Measurements from ENCODE around the gene RUBCN. TPM values are rescaled to one million over a fixed set of nuclear protein-coding genes. Genes with fewer than 3 reads are reported as not detected.
A peak's percentile ranks its signal among the peaks of the same experiment; 100 is the strongest.
"Not testable (repeated sequence)": the region's sequence is repeated elsewhere in the genome, so short reads cannot be mapped to it uniquely, and the experiment has no call there.

The RUBCN gene
- total and polyA plus RNA-seq, 9 of the 15 experiments (the other 6 are each of a cell fraction or from before 2014, with no cell fraction given), result 8.4 to 24.0 (median 11.9) TPM

DNA sequence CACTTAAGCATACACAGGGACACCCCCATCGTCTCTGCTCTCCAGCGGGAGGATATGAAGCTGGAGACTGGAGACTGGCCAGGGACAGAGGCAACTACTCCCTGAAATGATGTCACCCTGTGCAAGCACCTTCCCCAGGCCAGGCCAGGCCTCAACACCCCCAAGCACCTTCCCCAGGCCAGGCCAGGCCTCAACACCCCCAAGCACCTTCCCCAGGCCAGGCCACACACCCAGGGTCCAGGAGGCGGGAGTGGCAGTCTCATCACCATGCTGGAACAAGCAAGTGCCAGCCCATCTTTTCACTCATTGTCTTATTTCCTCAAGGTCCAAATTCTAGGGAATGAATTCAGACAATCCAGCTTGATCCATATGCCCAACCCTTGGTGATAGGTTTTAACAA, 69.4 kb downstream of the RUBCN start:
- H3K9me1 ChIP-seq (ENCODE audit: control insufficient read depth, insufficient read depth, low read length); H2AFZ ChIP-seq (ENCODE audit: low read depth, low read length); DNase-seq (ENCODE audit: extremely low read depth in 1 of 4, low spot score in 3 of 4); H3K9ac ChIP-seq (ENCODE audit: insufficient read depth in 1 of 2, low read depth in 2 of 2, low read length in 2 of 2); FAIRE-seq; H3K4me2 ChIP-seq (ENCODE audit: insufficient read depth, low read length); POLR2A ChIA-PET; H3K4me3 ChIP-seq; in situ Hi-C loops (cut with MboI); H3K27ac ChIP-seq (ENCODE audit: extremely low read depth, low read depth, low read length); BruUV-seq (replicated peaks); H3K27me3 ChIP-seq (ENCODE audit: control insufficient read depth in 2 of 2, insufficient read depth in 2 of 2, low read length in 2 of 2); H3K9me3 ChIP-seq (replicated peaks; ENCODE audit: control insufficient read depth, insufficient read depth, low read depth, low read length); CTCF ChIA-PET (ENCODE audit: low intra/inter-chr PET ratio); H3K79me2 ChIP-seq (ENCODE audit: control insufficient read depth, insufficient read depth, low read length); H4K20me1 ChIP-seq (replicated peaks; ENCODE audit: control insufficient read depth, insufficient read depth, low read length); H3K36me3 ChIP-seq (ENCODE audit: control insufficient read depth, insufficient read depth, low read length): not testable (repeated sequence)
- H3K4me1 ChIP-seq (replicated peaks in 1 of 2; ENCODE audit: control insufficient read depth in 2 of 2, insufficient read depth in 2 of 2, low read length in 2 of 2), result peaks cover 10 to 12% of the 10 kb centered on the region in 2 experiments; a peak in 4 of 5 replicates
- 80% methylated on average over 1 of the region's 3 CpGs for WGBS (ENCODE audit: insufficient coverage, low coverage, missing lambda C conversion rate)
- peak; percentile 68 for TF ChIP-seq L3MBTL2 (IDR thresholded peaks at IDR 0.05)
- TF ChIP-seq CTBP1 (IDR thresholded peaks at IDR 0.05; ENCODE audit: borderline replicate concordance), result 0 out of 2 replicates have a peak, but pooled peaks have one; percentile 30
- peak; percentile 19; the same call in 1 of the 2 replicates for TF ChIP-seq CXXC5 (CRISPR knock-in tag; IDR thresholded peaks at IDR 0.05)
- peak; percentile 44; the same call in 1 of the 2 replicates for TF ChIP-seq SMAD4 (CRISPR knock-in tag; conservative IDR thresholded peaks at IDR 0.05)
- TF ChIP-seq, protein P1, sequence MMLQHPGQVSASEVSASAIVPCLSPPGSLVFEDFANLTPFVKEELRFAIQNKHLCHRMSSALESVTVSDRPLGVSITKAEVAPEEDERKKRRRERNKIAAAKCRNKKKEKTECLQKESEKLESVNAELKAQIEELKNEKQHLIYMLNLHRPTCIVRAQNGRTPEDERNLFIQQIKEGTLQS (IDR thresholded peaks at IDR 0.05), result peak; percentile 68
- TF ChIP-seq, protein P1 (CRISPR knock-in tag; conservative IDR thresholded peaks at IDR 0.05), result not testable (repeated sequence)
- ATAC-seq, result 0 out of 3 replicates have a peak, but pooled peaks have one; percentile 7
- intact Hi-C loops (cut with micrococcal nuclease), result loop anchor here (5.0 to 10.0 kb wide), 2 partner anchors 70 to 122 kb away; no protein-coding TSS in a partner anchor

DNA sequence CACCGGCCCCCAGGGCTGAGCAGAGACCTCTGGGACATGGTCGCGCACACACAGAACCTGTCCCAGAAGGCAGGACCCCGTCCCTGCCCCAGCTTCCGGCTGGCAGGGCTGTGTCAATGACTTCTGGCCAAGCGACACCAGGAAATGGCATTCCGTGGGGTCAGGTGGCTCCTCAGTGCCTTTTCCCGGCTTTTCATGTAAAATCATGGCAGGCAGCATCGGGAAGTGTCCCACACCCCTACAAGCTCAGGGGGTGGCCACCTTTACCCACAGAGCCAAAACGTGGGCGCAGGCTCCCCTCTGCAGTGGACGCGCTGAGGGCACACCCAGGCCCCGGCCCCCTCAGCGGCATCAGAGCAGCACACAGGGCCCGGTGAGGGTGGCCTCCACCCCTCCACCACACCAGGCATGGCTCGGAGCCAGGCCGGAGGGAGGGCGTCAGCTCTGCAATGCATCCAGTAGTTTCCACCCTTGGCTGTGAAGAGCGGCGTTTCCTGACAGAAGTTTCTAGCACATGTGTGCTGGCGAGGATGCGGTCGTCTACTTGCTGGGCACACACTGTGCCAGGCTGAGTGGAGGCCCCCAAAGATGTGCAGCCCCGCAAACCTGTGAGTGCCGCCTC, 70.4 kb downstream of the RUBCN start:
- POLR2A ChIA-PET, result interaction anchor here (0.6 kb wide), 1 partner anchor 76 kb away, joined by 3 read pairs; no protein-coding TSS in a partner anchor
- H3K79me2 ChIP-seq (ENCODE audit: control insufficient read depth, insufficient read depth, low read length); H3K27ac ChIP-seq (ENCODE audit: extremely low read depth, low read depth, low read length); H3K36me3 ChIP-seq (ENCODE audit: control insufficient read depth, insufficient read depth, low read length); H3K9ac ChIP-seq (ENCODE audit: insufficient read depth in 1 of 2, low read depth in 2 of 2, low read length in 2 of 2); H4K20me1 ChIP-seq (replicated peaks; ENCODE audit: control insufficient read depth, insufficient read depth, low read length); H3K27me3 ChIP-seq (ENCODE audit: control insufficient read depth in 2 of 2, insufficient read depth in 2 of 2, low read length in 2 of 2); H3K9me3 ChIP-seq (replicated peaks; ENCODE audit: control insufficient read depth, insufficient read depth, low read depth, low read length); in situ Hi-C loops (cut with MboI); ATAC-seq; DNase-seq (ENCODE audit: extremely low read depth in 1 of 4, low spot score in 3 of 4); H2AFZ ChIP-seq (ENCODE audit: low read depth, low read length); H3K4me3 ChIP-seq; H3K4me2 ChIP-seq (ENCODE audit: insufficient read depth, low read length); CTCF ChIA-PET (ENCODE audit: low intra/inter-chr PET ratio); H3K9me1 ChIP-seq (ENCODE audit: control insufficient read depth, insufficient read depth, low read length); FAIRE-seq; BruUV-seq (replicated peaks): not testable (repeated sequence)
- intact Hi-C loops (cut with micrococcal nuclease), result loop anchor here (5.0 to 10.0 kb wide), 2 partner anchors 69 to 122 kb away; no protein-coding TSS in a partner anchor
- WGBS (ENCODE audit: insufficient coverage, low coverage, missing lambda C conversion rate), result 66% methylated on average over 13 of the region's 26 CpGs
- peaks cover 11 to 12% of the 10 kb centered on the region in 2 experiments; a peak in 4 of 5 replicates for H3K4me1 ChIP-seq (replicated peaks in 1 of 2; ENCODE audit: control insufficient read depth in 2 of 2, insufficient read depth in 2 of 2, low read length in 2 of 2)

DNA sequence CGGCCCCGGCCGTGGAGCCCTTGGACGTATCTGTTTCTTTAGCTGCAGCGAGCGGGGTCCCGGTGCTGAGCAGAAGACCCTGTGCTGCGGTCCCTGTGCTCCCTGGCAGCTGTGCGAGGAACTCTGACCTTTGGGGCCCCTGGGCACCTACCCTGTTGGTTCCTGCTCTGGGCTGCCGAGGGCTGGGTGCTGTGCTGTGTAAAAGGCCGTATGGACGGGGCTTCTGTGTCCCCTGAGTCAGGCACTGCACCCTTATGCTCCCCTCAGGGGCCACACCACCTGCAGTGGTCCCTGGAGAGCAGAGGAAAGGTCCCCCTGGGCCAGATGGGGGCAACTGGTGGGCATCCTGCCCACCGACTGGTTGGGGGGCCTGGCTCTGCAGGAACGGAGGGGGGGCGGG, 71.2 kb downstream of the RUBCN start:
- H3K36me3 ChIP-seq (ENCODE audit: control insufficient read depth, insufficient read depth, low read length); H3K27ac ChIP-seq (ENCODE audit: extremely low read depth, low read depth, low read length); FAIRE-seq; H3K9me1 ChIP-seq (ENCODE audit: control insufficient read depth, insufficient read depth, low read length); H4K20me1 ChIP-seq (replicated peaks; ENCODE audit: control insufficient read depth, insufficient read depth, low read length); H3K79me2 ChIP-seq (ENCODE audit: control insufficient read depth, insufficient read depth, low read length); H3K9ac ChIP-seq (ENCODE audit: insufficient read depth in 1 of 2, low read depth in 2 of 2, low read length in 2 of 2); CTCF ChIA-PET (ENCODE audit: low intra/inter-chr PET ratio); H2AFZ ChIP-seq (ENCODE audit: low read depth, low read length); H3K4me3 ChIP-seq; BruUV-seq (replicated peaks); DNase-seq (ENCODE audit: extremely low read depth in 1 of 4, low spot score in 3 of 4); H3K9me3 ChIP-seq (replicated peaks; ENCODE audit: control insufficient read depth, insufficient read depth, low read depth, low read length); in situ Hi-C loops (cut with MboI); H3K4me2 ChIP-seq (ENCODE audit: insufficient read depth, low read length); H3K27me3 ChIP-seq (ENCODE audit: control insufficient read depth in 2 of 2, insufficient read depth in 2 of 2, low read length in 2 of 2): not testable (repeated sequence)
- no CpG with 5 or more reads among the region's 15 CpGs for WGBS (ENCODE audit: insufficient coverage, low coverage, missing lambda C conversion rate)
- ATAC-seq, result peak; percentile 5
- intact Hi-C loops (cut with micrococcal nuclease), result loop anchor here (5.0 to 10.0 kb wide), 2 partner anchors 68 to 121 kb away; no protein-coding TSS in a partner anchor
- POLR2A ChIA-PET, result interaction anchor here (0.6 kb wide), 1 partner anchor 77 kb away, joined by 3 read pairs; no protein-coding TSS in a partner anchor
- peaks cover 12 to 13% of the 10 kb centered on the region in 2 experiments; a peak in 4 of 5 replicates for H3K4me1 ChIP-seq (replicated peaks in 1 of 2; ENCODE audit: control insufficient read depth in 2 of 2, insufficient read depth in 2 of 2, low read length in 2 of 2)
